ENCODE data around the gene KRTAP19-8. TPM values are rescaled to one million over a fixed set of nuclear protein-coding genes. Genes with fewer than 3 reads are reported as not detected.

The KRTAP19-8 gene
- polyA plus RNA-seq, 1 of the 3 experiments (the other 2 are of a cell fraction): not detected

Other genes with a start within 250 kb of the KRTAP19-8 start
- not detected in 2 replicates for gene KRTAP8-1, start 225.2 kb downstream of the KRTAP19-8 start, polyA plus RNA-seq (2012; rRNA removed)
- not detected in 2 replicates for gene KRTAP7-1, start 208.7 kb downstream of the KRTAP19-8 start, polyA plus RNA-seq (2012; rRNA removed)
- gene KRTAP11-1, start 156.9 kb downstream of the KRTAP19-8 start, polyA plus RNA-seq (2012; rRNA removed): not detected in 2 replicates

Data from SK-N-SH (cell line).